HepG2 (cell line): ENCODE measurements around the gene CFAP54.

Experiments used
- GABPA ChIP-seq, 2 experiments: IDR thresholded peaks; 2 replicates each; pipeline ENCODE4 v1.6.1; 2011 to 2016; ENCODE audit warnings: low read depth in 2 of 2, low read length in 1 of 2, missing biosample characterization in 1 of 2, missing genetic modification characterization in 1 of 2
- KLF9 ChIP-seq: IDR thresholded peaks from 2 replicates; pipeline ENCODE4 v1.6.1; 2016; ENCODE audit warnings: low read depth
- NR2F1 ChIP-seq, 2 experiments: fragments of 450-650 bp in 1 of 2; formaldehyde crosslinking in 1 of 2; IDR thresholded peaks; 2 replicates each; pipeline versions ENCODE4 v1.5.0 to v1.6.1; 2016 to 2020; ENCODE audit warnings: mild to moderate bottlenecking in 1 of 2, missing compliant biosample characterization in 1 of 2, missing genetic modification reagents in 1 of 2, moderate library complexity in 1 of 2
- POLR2AphosphoS5 ChIP-seq: IDR thresholded peaks from 2 replicates; pipeline ENCODE4 v1.6.1; 2012; ENCODE audit warnings: low read depth, low read length
- RFX5 ChIP-seq: IDR thresholded peaks from 2 replicates; pipeline ENCODE4 v1.6.1; 2011; ENCODE audit warnings: low read depth, low read length, improper control_type of control experiment
- SMAD1 ChIP-seq: sonication (generic); formaldehyde crosslinking; IDR thresholded peaks from 2 replicates; pipeline ENCODE4 v1.4.0; 2020; ENCODE audit warnings: missing genetic modification reagents, low read depth, mild to moderate bottlenecking, borderline replicate concordance
- ZNF451 ChIP-seq: sonication (generic); formaldehyde crosslinking; IDR thresholded peaks from 2 replicates; pipeline ENCODE4 v1.5.0; 2020; ENCODE audit warnings: mild to moderate bottlenecking, missing genetic modification reagents

DNA sequence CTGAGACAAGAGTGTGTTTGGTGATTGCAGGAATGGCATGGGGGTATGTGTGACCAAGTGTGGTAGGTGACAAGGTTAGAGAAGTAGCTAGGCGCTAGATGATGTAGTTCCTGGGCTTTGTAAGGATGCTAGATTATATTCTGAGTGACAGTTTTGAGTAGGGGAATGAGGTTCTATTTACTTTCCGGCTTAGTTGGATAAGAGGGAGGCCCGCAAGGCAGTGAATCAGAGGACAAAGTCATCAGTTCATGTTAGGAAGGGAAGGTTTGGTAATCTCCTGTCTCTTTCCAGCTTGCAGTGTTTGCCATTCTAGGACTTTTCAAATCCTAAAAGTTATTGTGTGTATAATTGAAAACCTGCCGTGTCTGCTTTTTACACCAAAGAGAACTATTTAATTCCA lies 45.0 kb downstream of the CFAP54 start:
- TF ChIP-seq KLF9 (CRISPR knock-in tag) (no peak), SMAD1 (CRISPR knock-in tag) (no peak), RFX5 (no peak), GABPA (IDR thresholded peaks at IDR 0.05; ENCODE audit: low read depth, low read length) (no peak), GABPA (CRISPR knock-in tag; IDR thresholded peaks at IDR 0.05; ENCODE audit: low read depth) (no peak), POLR2AphosphoS5 (no peak), ZNF451 (CRISPR knock-in tag) (no peak), NR2F1 (CRISPR knock-in tag; IDR thresholded peaks at IDR 0.05) (no peak)
